Neural crest cell (in vitro differentiated cells): ENCODE data around the gene NOTCH1. TPM values are rescaled to one million over a fixed set of nuclear protein-coding genes. Genes with fewer than 3 reads are reported as not detected.

Experiments
- DNase-seq: peaks from one replicate; pipeline ENCODE4 v3.0.0; 2021; ENCODE audit warnings: low read depth, mixed read lengths, low spot score
- H3K27ac Mint-ChIP-seq: one replicate; pipeline ENCODE4 v1.8.0; 2021; ENCODE audit warnings: mild to moderate bottlenecking, mixed read lengths; ENCODE audit not compliant: unreplicated experiment
- H3K27me3 Mint-ChIP-seq: 2 replicates; pipeline ENCODE4 v1.8.0; 2021; ENCODE audit warnings: low read depth, mild to moderate bottlenecking, mixed read lengths
- H3K36me3 Mint-ChIP-seq: 2 replicates; pipeline ENCODE4 v1.8.0; 2021; ENCODE audit warnings: low read depth, mild to moderate bottlenecking, mixed read lengths
- H3K4me1 Mint-ChIP-seq: 2 replicates; pipeline ENCODE4 v1.8.0; 2021; ENCODE audit warnings: mixed read lengths
- H3K4me3 Mint-ChIP-seq: one replicate; pipeline ENCODE4 v1.8.0; 2021; ENCODE audit warnings: mild to moderate bottlenecking, mixed read lengths
- H3K9me3 Mint-ChIP-seq: 2 replicates; pipeline ENCODE4 v1.8.0; 2021; ENCODE audit warnings: mixed read lengths
- CTCF ChIP-seq: fragments of 200-600 bp; sonication (generic); conservative IDR thresholded peaks from 2 replicates; pipeline ENCODE4 v1.5.0; 2021; ENCODE audit warnings: antibody characterized with exemption, mild to moderate bottlenecking
- long read RNA-seq: library from polyadenylated mRNA; unstranded; transcript quantifications from one replicate; pipeline ENCODE4 v2.0.0, GENCODE V29; 2020
- total RNA-seq: library from RNA; stranded (reverse); gene quantifications from 2 replicates; pipeline ENCODE4 v1.2.1, GENCODE V29; 2021

NOTCH1 gene
- total RNA-seq, result 99.0 and 99.7 TPM in 2 replicates
- long read RNA-seq, partial matches to known transcripts, result 0 of 5 reads
- long read RNA-seq, other reads (novel, unspliced or antisense), result 5 of 5 reads

- peak; percentile 82 for DNase-seq
- Mint-ChIP-seq H3K36me3 (no peaks in the 10 kb centered on the region), H3K4me3 (peak within 1 kb of the TSS; percentile 96), H3K27me3 (no peaks in the 10 kb centered on the region), H3K27ac (peak within 1 kb of the TSS; percentile 92), H3K4me1 (peaks cover 30% of the 10 kb centered on the region), H3K9me3 (no peaks in the 10 kb centered on the region)
- TF ChIP-seq CTCF, result no peak
Observed at GRCh38 chr9:136545965-136546696, at the start of gene NOTCH1. Gene NOTCH1 (minus strand): TSS chr9:136546048. CDS start chr9:136545786, 262 bp downstream.

- H3K4me3 Mint-ChIP-seq, result no peak overlapping the region
- H3K27ac Mint-ChIP-seq, result no peak overlapping the region
- H3K9me3 Mint-ChIP-seq, result no peaks in the 10 kb centered on the region
- H3K4me1 Mint-ChIP-seq, result peaks cover 44% of the 10 kb centered on the region
- H3K27me3 Mint-ChIP-seq, result no peaks in the 10 kb centered on the region
- H3K36me3 Mint-ChIP-seq, result no peaks in the 10 kb centered on the region
- no peak for DNase-seq
- no peak for TF ChIP-seq CTCF
Observed at GRCh38 chr9:136594492-136594891, 48.6 kb upstream of the NOTCH1 start.

GRCh38 chr9:136593581-136593980 is 47.7 kb upstream of the NOTCH1 start:
- Mint-ChIP-seq H3K27me3 (no peaks in the 10 kb centered on the region), H3K36me3 (no peaks in the 10 kb centered on the region), H3K4me1 (peaks cover 53% of the 10 kb centered on the region), H3K27ac (no peak overlapping the region), H3K4me3 (no peak overlapping the region), H3K9me3 (no peaks in the 10 kb centered on the region)
- no peak for TF ChIP-seq CTCF
- DNase-seq, result no peak

- no peak for DNase-seq
- H3K27ac Mint-ChIP-seq, result no peak overlapping the region
- TF ChIP-seq CTCF, result no peak
- H3K4me1 Mint-ChIP-seq, result peaks cover 56% of the 10 kb centered on the region
- H3K4me3 Mint-ChIP-seq, result no peak overlapping the region
- no peaks in the 10 kb centered on the region for H3K36me3 Mint-ChIP-seq
- no peaks in the 10 kb centered on the region for H3K27me3 Mint-ChIP-seq
- H3K9me3 Mint-ChIP-seq, result no peaks in the 10 kb centered on the region
Observed at GRCh38 chr9:136592666-136593065, 46.8 kb upstream of the NOTCH1 start.

- Mint-ChIP-seq H3K27ac (no peak overlapping the region), H3K4me3 (no peak overlapping the region), H3K27me3 (no peaks in the 10 kb centered on the region), H3K4me1 (peaks cover 60% of the 10 kb centered on the region), H3K36me3 (no peaks in the 10 kb centered on the region), H3K9me3 (no peaks in the 10 kb centered on the region)
- TF ChIP-seq CTCF, result no peak
- no peak for DNase-seq
Observed at GRCh38 chr9:136590821-136591752, 45.2 kb upstream of the NOTCH1 start.
